Measurements from ENCODE around the gene B4GALT7.

The B4GALT7 gene

GRCh38 chr5:177605078-177605477 is 5.1 kb downstream of the B4GALT7 start:
- Histone ChIP-seq H3K27ac (ENCODE audit: low read length) (no peak overlapping the region), H3K4me3 (ENCODE audit: low read length) (no peak overlapping the region), H3K27me3 (ENCODE audit: insufficient read depth, low read length) (peaks cover 10% of the 10 kb centered on the region; the same call in 1 of the 2 replicates), H3K36me3 (ENCODE audit: insufficient read depth, low read depth, low read length) (0 out of 2 replicates have a peak, but pooled peaks cover 9% of the 10 kb centered on the region), H3K4me1 (ENCODE audit: insufficient read depth, low read length) (peaks cover 4% of the 10 kb centered on the region; the same call in 1 of the 2 replicates), H3K9me3 (ENCODE audit: insufficient read depth, low read depth, low read length) (no peaks in the 10 kb centered on the region), H3K9ac (ENCODE audit: low read depth, low read length) (no peak overlapping the region)

- Histone ChIP-seq H3K4me3 (ENCODE audit: low read length) (no peak overlapping the region), H3K9me3 (ENCODE audit: insufficient read depth, low read depth, low read length) (no peaks in the 10 kb centered on the region), H3K9ac (ENCODE audit: low read depth, low read length) (no peak overlapping the region), H3K27me3 (ENCODE audit: insufficient read depth, low read length) (peaks cover 7% of the 10 kb centered on the region; the same call in 1 of the 2 replicates), H3K36me3 (ENCODE audit: insufficient read depth, low read depth, low read length) (0 out of 2 replicates have a peak, but pooled peaks cover 9% of the 10 kb centered on the region), H3K4me1 (ENCODE audit: insufficient read depth, low read length) (peaks cover 4% of the 10 kb centered on the region; the same call in 1 of the 2 replicates), H3K27ac (ENCODE audit: low read length) (no peak overlapping the region)
Observed at GRCh38 chr5:177605667-177606066, 5.7 kb downstream of the B4GALT7 start.

DNA sequence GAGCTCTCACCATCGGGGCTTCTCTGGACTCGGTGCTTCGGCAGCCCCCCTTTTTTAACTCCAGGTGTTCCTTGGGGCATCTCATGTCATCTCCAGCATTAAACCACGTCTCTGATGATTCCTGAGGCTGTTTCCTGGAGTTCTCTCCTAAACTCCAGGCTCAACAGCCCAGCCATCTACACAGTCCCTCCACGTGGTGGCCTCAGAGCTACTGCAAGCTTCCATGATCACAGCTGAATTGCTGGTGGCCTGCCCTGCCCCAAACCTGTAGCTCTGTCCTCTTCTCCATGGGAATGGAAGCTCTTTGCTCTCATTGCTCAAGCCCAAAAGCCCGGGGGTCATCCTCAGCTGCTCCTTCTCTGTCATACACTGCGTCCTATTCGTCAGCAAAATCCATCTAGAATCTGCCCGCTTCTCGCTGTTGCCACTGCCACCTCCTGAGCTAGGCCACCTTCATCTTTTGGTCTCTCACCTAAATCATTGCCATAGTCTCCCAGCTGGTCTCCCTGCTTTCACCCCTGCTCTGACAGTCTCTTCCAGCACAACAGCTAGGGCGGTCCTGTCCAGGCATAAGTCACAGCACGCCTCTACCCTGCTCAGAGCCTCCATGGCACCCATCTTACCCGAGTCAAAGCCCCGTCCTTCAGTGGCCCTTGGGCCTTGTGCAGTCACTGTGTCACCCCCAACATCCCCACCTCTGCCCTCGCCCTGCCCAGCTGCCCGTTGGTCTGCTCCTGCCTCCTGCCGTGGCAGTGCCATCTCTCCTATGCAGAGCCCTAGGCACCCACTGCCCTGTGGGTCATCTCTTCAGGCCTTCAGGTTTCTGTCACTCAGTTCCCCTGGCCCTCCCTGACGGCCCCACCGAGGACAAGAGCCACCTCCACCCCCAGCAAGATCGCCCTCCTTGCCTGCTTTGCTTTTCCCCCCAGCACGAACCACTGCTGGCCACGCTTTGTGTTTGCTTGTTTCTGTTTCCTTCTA is 6.4 kb downstream of the B4GALT7 start:
- Histone ChIP-seq H3K27ac (ENCODE audit: low read length) (no peak overlapping the region), H3K36me3 (ENCODE audit: insufficient read depth, low read depth, low read length) (0 out of 2 replicates have a peak, but pooled peaks cover 9% of the 10 kb centered on the region), H3K9ac (ENCODE audit: low read depth, low read length) (no peak overlapping the region), H3K4me1 (ENCODE audit: insufficient read depth, low read length) (peaks cover 4% of the 10 kb centered on the region; the same call in 1 of the 2 replicates), H3K9me3 (ENCODE audit: insufficient read depth, low read depth, low read length) (no peaks in the 10 kb centered on the region), H3K27me3 (ENCODE audit: insufficient read depth, low read length) (peaks cover under 1% of the 10 kb centered on the region; the same call in 1 of the 2 replicates), H3K4me3 (ENCODE audit: low read length) (no peak overlapping the region)

DNA sequence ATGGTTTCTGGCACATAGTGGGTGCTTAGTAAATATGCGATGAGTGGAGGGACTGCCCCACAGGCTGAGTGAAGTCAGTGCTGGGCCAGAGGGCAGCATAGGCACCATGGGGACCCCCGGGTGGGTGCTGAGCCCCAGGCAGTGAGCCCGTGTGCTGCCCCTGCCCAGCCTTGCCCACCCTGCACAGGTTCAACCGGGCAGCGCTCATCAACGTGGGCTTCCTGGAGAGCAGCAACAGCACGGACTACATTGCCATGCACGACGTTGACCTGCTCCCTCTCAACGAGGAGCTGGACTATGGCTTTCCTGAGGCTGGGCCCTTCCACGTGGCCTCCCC is 7.2 kb downstream of the B4GALT7 start:
- peak overlapping the region; percentile 57; the same call in 1 of the 2 replicates for H3K9ac ChIP-seq (ENCODE audit: low read depth, low read length)
- peaks cover 4% of the 10 kb centered on the region; the same call in 1 of the 2 replicates for H3K4me1 ChIP-seq (ENCODE audit: insufficient read depth, low read length)
- no peak overlapping the region for H3K27ac ChIP-seq (ENCODE audit: low read length)
- no peak overlapping the region for H3K4me3 ChIP-seq (ENCODE audit: low read length)
- H3K9me3 ChIP-seq (ENCODE audit: insufficient read depth, low read depth, low read length) = no peaks in the 10 kb centered on the region
- 0 out of 2 replicates have a peak, but pooled peaks cover 9% of the 10 kb centered on the region for H3K36me3 ChIP-seq (ENCODE audit: insufficient read depth, low read depth, low read length)
- no peaks in the 10 kb centered on the region; the same call in 1 of the 2 replicates for H3K27me3 ChIP-seq (ENCODE audit: insufficient read depth, low read length)

GRCh38 chr5:177607452-177608192 is 7.7 kb downstream of the B4GALT7 start:
- Histone ChIP-seq H3K36me3 (ENCODE audit: insufficient read depth, low read depth, low read length) (0 out of 2 replicates have a peak, but pooled peaks cover 9% of the 10 kb centered on the region), H3K9ac (ENCODE audit: low read depth, low read length) (peak overlapping the region; percentile 61; the same call in 1 of the 2 replicates), H3K9me3 (ENCODE audit: insufficient read depth, low read depth, low read length) (no peaks in the 10 kb centered on the region), H3K27me3 (ENCODE audit: insufficient read depth, low read length) (no peaks in the 10 kb centered on the region; the same call in 1 of the 2 replicates), H3K27ac (ENCODE audit: low read length) (peak overlapping the region; percentile 80), H3K4me3 (ENCODE audit: low read length) (no peak overlapping the region), H3K4me1 (ENCODE audit: insufficient read depth, low read length) (peaks cover 4% of the 10 kb centered on the region; the same call in 1 of the 2 replicates)

- Histone ChIP-seq H3K27me3 (ENCODE audit: insufficient read depth, low read length) (no peaks in the 10 kb centered on the region; the same call in 1 of the 2 replicates), H3K27ac (ENCODE audit: low read length) (no peak overlapping the region), H3K9me3 (ENCODE audit: insufficient read depth, low read depth, low read length) (no peaks in the 10 kb centered on the region), H3K4me1 (ENCODE audit: insufficient read depth, low read length) (peaks cover 4% of the 10 kb centered on the region; the same call in 1 of the 2 replicates), H3K36me3 (ENCODE audit: insufficient read depth, low read depth, low read length) (0 out of 2 replicates have a peak, but pooled peaks cover 9% of the 10 kb centered on the region), H3K4me3 (ENCODE audit: low read length) (no peak overlapping the region), H3K9ac (ENCODE audit: low read depth, low read length) (no peak overlapping the region)
Observed at GRCh38 chr5:177608243-177609075, 8.5 kb downstream of the B4GALT7 start.

GRCh38 chr5:177609076-177610059 is 9.4 kb downstream of the B4GALT7 start:
- 0 out of 2 replicates have a peak, but pooled peaks cover 9% of the 10 kb centered on the region for H3K36me3 ChIP-seq (ENCODE audit: insufficient read depth, low read depth, low read length)

DNA sequence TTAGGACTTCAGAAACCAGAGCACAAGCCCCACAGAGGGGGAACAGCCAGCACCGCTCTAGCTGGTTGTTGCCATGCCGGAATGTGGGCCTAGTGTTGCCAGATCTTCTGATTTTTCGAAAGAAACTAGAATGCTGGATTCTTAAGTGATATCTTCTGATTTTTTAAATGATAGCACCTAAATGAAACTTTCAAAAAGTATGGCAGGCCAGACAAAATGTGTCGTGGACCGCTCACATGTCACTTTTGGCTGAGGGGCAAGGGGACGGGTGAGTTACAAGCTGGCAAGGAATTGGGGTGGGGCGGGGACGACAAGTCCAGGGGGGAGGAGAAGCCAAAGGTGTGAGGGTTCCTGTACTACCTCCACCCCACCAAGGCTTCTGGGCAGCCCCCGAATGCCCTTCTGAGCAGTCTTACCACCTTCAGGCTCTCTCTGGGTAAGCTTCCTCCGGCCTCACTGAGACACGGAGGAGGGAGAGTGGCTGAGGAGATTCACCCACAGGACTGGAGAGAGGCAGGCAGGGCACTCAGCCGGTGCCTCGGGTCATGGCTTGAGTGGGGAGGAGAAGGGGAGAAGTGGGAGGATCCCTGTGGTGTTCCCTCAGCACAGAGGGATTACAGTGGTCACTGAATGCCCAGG is 10.3 kb downstream of the B4GALT7 start:
- H3K4me1 ChIP-seq (ENCODE audit: insufficient read depth, low read length) = peaks cover 4% of the 10 kb centered on the region; the same call in 1 of the 2 replicates
- no peak overlapping the region for H3K4me3 ChIP-seq (ENCODE audit: low read length)
- H3K27ac ChIP-seq (ENCODE audit: low read length) = no peak overlapping the region
- 0 out of 2 replicates have a peak, but pooled peaks cover 7% of the 10 kb centered on the region for H3K36me3 ChIP-seq (ENCODE audit: insufficient read depth, low read depth, low read length)
- no peaks in the 10 kb centered on the region for H3K9me3 ChIP-seq (ENCODE audit: insufficient read depth, low read depth, low read length)
- no peaks in the 10 kb centered on the region; the same call in 1 of the 2 replicates for H3K27me3 ChIP-seq (ENCODE audit: insufficient read depth, low read length)
- no peak overlapping the region for H3K9ac ChIP-seq (ENCODE audit: low read depth, low read length)

More at GRCh38 chr5:177609076-177610059, 9.4 kb downstream of the B4GALT7 start:
- Histone ChIP-seq H3K4me1 (ENCODE audit: insufficient read depth, low read length) (peaks cover 4% of the 10 kb centered on the region; the same call in 1 of the 2 replicates), H3K27me3 (ENCODE audit: insufficient read depth, low read length) (no peaks in the 10 kb centered on the region; the same call in 1 of the 2 replicates), H3K27ac (ENCODE audit: low read length) (no peak overlapping the region), H3K4me3 (ENCODE audit: low read length) (no peak overlapping the region), H3K9me3 (ENCODE audit: insufficient read depth, low read depth, low read length) (no peaks in the 10 kb centered on the region), H3K9ac (ENCODE audit: low read depth, low read length) (no peak overlapping the region)

- Histone ChIP-seq H3K9me3 (ENCODE audit: insufficient read depth, low read depth, low read length) (no peaks in the 10 kb centered on the region), H3K27ac (ENCODE audit: low read length) (no peak overlapping the region), H3K4me3 (ENCODE audit: low read length) (no peak overlapping the region), H3K9ac (ENCODE audit: low read depth, low read length) (no peak overlapping the region), H3K36me3 (ENCODE audit: insufficient read depth, low read depth, low read length) (0 out of 2 replicates have a peak, but pooled peaks cover under 1% of the 10 kb centered on the region), H3K27me3 (ENCODE audit: insufficient read depth, low read length) (no peaks in the 10 kb centered on the region; the same call in 1 of the 2 replicates), H3K4me1 (ENCODE audit: insufficient read depth, low read length) (peaks cover 4% of the 10 kb centered on the region; the same call in 1 of the 2 replicates)
Observed at GRCh38 chr5:177610770-177611445, 11.0 kb downstream of the B4GALT7 start.

Data from iPS-20b (cell line).